RWPE1 (cell line): ENCODE results near the gene AUTS2.

Experiments
- CTCF ChIA-PET: fragments of 350-600 bp; sonication (Branson Sonifier 250); formaldehyde crosslinking; extraction: SDS; loops from one replicate; lab custom pipeline; 2021; lab: Yijun Ruan, JAX
- POLR2A ChIA-PET: fragments of 400-600 bp; formaldehyde crosslinking; extraction: SDS; loops from one replicate; lab custom pipeline; 2020; ENCODE audit warnings: antibody characterized with exemption; ENCODE audit not compliant: low non-redundant PET; lab: Yijun Ruan, JAX
- DNase-seq: peaks from one replicate; pipeline ENCODE4 v3.0.0; 2012; ENCODE audit warnings: low spot score
- H3K27ac ChIP-seq: fragments of 450-650 bp; 2 replicates; pipeline ENCODE4 v1.5.1; 2017
- TF ChIP-seq, protein P1 (sequence below): fragments of 450-650 bp; conservative IDR thresholded peaks from 2 replicates; pipeline ENCODE4 v1.5.1; 2017; ENCODE audit warnings: low read depth, mild to moderate bottlenecking

The AUTS2 gene

GRCh38 chr7:70015353-70015752, 417.1 kb downstream of the AUTS2 start:
- DNase-seq = no peak
- no peak overlapping the region for H3K27ac ChIP-seq
- CTCF ChIA-PET = interaction anchor here (0.7 to 1.0 kb wide), 3 partner anchors 27 to 272 kb away, joined by 3 read pairs; no protein-coding TSS in a partner anchor
- POLR2A ChIA-PET = no interaction called here
- TF ChIP-seq, protein P1, sequence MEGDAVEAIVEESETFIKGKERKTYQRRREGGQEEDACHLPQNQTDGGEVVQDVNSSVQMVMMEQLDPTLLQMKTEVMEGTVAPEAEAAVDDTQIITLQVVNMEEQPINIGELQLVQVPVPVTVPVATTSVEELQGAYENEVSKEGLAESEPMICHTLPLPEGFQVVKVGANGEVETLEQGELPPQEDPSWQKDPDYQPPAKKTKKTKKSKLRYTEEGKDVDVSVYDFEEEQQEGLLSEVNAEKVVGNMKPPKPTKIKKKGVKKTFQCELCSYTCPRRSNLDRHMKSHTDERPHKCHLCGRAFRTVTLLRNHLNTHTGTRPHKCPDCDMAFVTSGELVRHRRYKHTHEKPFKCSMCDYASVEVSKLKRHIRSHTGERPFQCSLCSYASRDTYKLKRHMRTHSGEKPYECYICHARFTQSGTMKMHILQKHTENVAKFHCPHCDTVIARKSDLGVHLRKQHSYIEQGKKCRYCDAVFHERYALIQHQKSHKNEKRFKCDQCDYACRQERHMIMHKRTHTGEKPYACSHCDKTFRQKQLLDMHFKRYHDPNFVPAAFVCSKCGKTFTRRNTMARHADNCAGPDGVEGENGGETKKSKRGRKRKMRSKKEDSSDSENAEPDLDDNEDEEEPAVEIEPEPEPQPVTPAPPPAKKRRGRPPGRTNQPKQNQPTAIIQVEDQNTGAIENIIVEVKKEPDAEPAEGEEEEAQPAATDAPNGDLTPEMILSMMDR = no peak

DNA sequence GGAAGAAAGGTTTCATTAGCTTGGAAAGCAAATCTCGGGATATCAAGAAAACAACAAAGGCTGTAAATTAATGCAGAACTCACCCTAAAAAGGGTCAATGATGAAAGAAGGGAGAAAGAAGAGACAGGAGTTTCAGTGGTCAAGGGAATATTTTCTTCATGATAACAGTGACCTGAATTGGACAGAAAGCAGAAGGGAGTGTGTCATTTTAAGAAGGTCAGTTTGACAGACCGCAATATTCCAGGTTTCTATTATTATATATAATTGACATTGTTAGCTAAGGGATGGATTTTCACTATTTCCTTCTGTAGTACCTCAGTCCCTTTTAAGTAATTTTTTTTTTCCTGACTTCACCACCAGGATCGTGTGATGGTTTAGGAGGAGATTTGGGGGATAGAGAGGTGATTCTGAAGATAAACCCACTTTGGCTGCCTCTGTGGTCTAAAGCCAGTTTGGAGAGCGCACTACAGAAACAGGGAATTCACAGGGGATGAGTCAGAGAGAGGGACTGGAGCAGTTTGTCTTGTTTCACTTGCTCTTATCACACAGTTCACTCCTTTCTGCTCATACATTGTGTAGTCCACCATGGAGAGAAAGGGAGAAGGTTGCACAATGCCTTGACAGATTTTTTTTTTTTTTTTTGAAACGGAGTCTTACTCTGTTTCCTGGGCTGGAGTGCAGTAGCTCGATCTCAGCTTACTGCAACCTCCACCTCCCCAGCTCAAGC, 417.9 kb downstream of the AUTS2 start:
- CTCF ChIA-PET = interaction anchor here (0.7 kb wide), 1 partner anchor 271 kb away, joined by 3 read pairs; no protein-coding TSS in a partner anchor
- DNase-seq = no peak
- POLR2A ChIA-PET = no interaction called here
- H3K27ac ChIP-seq = no peak overlapping the region
- TF ChIP-seq, protein P1 = no peak

DNA sequence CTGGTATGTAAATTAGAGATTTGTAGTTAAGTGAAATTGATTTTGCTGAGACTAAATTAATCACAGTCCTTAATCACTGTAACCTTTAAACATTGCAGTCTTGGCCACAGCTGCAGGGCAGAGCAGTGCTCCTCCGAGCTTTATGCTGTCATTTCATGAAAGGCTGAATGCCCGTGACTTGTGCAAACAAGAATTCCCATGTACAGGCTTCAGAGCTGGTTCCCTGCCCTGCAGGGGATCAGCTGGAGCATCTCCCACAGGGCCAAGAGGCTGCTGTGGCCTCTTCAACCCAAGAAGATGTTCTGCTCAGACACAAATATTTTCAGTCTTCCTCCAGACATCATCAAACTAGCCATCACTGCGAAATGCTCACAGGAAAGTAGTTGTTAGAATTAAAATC, 419.1 kb downstream of the AUTS2 start:
- TF ChIP-seq, protein P1 = no peak
- no peak overlapping the region for H3K27ac ChIP-seq
- CTCF ChIA-PET = no interaction called here
- POLR2A ChIA-PET = no interaction called here
- no peak for DNase-seq

DNA sequence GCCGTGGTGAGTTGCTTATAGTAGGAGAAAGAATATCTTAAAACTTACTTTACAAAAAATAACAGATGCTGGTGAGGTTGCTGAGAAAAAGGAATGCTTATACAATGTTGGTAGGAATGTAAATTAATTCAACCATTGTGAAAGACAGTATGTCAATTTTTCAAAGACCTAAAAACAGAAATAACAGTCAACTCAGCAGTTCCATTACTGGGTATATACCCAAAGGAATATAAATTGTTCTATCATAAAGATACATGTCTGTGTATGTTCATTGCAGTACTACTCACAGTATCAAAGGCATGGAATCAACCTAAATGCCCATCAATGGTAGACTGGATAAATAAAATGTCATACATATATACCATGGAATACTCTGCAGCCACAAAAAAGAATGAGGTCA, 420.4 kb downstream of the AUTS2 start:
- H3K27ac ChIP-seq = no peak overlapping the region
- POLR2A ChIA-PET = no interaction called here
- TF ChIP-seq, protein P1 = no peak
- DNase-seq = no peak
- CTCF ChIA-PET = no interaction called here

GRCh38 chr7:70027867-70028266, 429.6 kb downstream of the AUTS2 start:
- POLR2A ChIA-PET = no interaction called here
- CTCF ChIA-PET = no interaction called here
- TF ChIP-seq, protein P1 = no peak
- no peak overlapping the region for H3K27ac ChIP-seq
- no peak for DNase-seq

DNA sequence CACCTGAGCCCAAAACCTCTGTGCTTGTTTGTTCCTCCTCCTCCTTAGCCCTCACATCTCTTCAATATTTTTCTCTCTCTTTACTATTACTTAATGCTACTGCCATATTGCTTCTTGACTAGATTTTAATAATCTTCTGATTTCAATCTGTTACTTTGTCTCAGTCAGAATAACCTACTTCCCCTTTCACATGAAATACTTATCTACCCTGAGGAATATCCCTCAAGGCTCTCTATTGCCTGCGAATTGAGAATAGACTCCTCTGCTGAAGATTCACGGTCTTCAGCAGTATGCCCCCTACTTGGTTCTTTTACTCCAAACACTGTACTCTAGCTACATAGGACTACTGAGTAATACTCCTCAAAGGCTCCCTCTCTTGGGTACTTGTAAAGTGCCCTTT, 430.3 kb downstream of the AUTS2 start:
- ChIA-PET POLR2A (no interaction called here), CTCF (interaction anchor here (0.5 kb wide), 1 partner anchor 306 kb away, joined by 6 read pairs; no protein-coding TSS in a partner anchor)
- no peak overlapping the region for H3K27ac ChIP-seq
- TF ChIP-seq, protein P1 = no peak
- DNase-seq = no peak
